Measurements from ENCODE around the gene UAP1L1. TPM values are rescaled to one million over a fixed set of nuclear protein-coding genes. Genes with fewer than 3 reads are reported as not detected.
"Not testable (repeated sequence)": the region's sequence is repeated elsewhere in the genome, so short reads cannot be mapped to it uniquely, and the experiment has no call there.

Gene UAP1L1
- total RNA-seq, 1 donor, result 6.2 TPM

DNA sequence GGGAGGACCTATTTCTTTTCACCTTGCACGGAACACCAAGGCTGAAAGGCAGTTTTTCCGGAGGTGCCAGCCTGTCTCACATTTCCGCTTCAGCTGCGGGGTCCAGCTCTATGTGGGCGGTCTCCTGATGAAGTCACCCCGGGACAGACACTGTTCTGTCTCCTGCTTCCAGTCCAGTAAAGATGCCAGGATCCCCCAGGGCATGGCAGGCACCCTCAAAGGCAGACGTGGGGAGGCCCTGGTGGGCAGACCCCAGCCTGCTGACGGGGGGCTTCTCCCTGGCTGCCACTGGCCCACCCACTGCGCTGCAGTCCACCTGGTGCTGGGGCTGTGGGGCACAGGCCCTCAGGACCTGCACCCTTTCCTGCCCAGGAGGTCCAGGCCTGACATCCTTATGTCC, 14.5 kb upstream of the UAP1L1 start:
- peaks cover 10% of the 10 kb centered on the region for H3K4me1 ChIP-seq (ENCODE audit: insufficient read depth, low read length)
- not testable (repeated sequence) for H3K27me3 ChIP-seq (ENCODE audit: insufficient read depth, low read length); H3K4me3 ChIP-seq (ENCODE audit: low read length); H3K9me3 ChIP-seq (ENCODE audit: low read depth, low read length)

DNA sequence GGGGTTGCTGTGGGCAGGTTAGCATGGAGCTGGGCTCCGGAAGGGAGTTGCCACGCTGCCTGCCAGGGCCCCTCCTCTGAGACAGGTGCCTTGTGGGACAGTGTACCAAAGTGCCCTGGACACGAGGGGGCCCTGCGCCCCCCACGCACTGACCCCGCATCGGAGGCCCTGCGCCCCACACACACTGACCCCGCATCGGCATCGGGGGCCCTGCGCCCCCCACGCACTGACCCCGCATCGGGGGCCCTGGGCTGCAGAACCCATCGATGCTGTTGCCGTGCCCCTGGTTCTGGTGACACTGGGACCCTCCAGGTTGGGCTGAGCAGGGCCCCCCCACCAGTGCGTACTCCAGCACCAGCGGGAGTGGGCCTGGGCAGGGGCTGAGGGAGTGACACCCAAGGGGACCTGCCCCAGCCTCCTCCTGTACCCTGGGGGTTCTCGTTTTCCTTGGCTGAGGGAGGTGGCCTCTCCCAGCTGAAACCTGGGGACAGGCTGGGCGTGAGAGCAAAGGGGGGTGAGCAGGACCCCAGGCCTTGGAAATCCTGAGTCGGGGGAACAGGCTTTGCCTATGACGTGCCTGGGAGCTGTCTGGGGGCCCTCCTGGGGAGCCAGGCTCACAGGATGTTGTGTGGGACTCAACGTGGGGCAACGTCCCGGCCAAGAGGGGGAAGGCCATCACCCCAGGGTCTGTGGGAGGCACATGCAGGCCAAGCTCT, 13.8 kb upstream of the UAP1L1 start:
- Histone ChIP-seq H3K27me3 (ENCODE audit: insufficient read depth, low read length) (no peaks in the 10 kb centered on the region), H3K9me3 (ENCODE audit: low read depth, low read length) (no peaks in the 10 kb centered on the region), H3K4me3 (ENCODE audit: low read length) (no peak overlapping the region), H3K4me1 (ENCODE audit: insufficient read depth, low read length) (peaks cover 16% of the 10 kb centered on the region)

DNA sequence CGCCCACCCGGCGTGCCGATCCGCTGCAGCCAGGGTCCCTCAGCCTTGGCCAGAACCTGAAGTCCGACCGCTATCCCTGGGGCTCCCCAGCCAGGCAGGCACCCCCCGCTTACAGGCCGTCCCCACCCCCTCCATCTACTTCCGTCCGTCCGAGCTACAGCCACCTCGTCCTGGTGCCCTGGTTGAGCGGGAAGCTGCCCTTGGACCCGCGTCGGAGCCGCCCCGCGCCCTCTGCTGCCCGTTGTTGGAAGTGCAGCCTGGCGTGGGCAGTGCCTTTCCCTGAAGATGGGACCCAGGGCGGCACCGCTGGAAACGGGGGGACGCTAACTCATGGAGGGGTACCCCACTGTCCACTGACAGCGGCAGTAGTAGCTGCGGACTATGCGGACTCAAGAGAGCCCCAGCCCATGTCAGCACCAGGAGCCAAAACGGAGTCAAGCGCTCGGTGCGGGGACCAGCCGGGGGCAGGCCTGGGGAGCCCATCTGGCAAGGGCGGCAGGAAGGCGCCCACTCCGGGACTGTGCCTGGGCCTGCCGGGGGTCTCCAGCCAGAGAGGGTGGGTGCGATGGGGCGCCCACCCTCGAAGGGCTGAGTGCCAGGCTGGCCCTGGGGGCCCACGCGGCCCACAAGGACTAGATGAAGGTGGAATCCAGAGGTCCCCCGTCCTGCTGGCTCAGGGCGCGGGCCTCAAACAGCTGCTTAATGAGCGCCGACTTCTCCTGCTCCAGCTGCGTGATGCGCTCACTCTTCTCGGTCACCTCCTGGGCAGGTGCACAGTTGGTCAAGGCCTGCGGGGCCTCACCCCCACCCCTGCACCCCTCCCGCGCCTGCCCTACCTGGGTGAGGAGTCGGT, 13.1 kb upstream of the UAP1L1 start:
- Histone ChIP-seq H3K9me3 (ENCODE audit: low read depth, low read length) (no peaks in the 10 kb centered on the region), H3K4me3 (ENCODE audit: low read length) (no peak overlapping the region), H3K4me1 (ENCODE audit: insufficient read depth, low read length) (peaks cover 21% of the 10 kb centered on the region), H3K27me3 (ENCODE audit: insufficient read depth, low read length) (no peaks in the 10 kb centered on the region)

DNA sequence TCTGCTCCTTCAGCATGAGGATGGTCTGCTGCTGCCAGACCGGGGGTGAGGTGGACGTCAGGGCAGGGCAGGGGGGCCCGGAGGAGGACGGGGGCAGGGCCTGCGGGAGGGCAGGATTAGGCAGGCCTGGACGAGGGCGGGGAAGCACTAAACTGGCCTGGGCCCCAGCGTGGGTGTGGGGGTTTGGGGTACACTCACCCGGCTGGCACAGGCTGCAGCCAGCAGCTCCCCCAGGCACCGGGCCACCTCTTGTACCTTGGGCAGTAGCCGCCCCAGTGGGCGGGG, 12.5 kb upstream of the UAP1L1 start:
- H3K4me3 ChIP-seq (ENCODE audit: low read length), result no peak overlapping the region
- H3K4me1 ChIP-seq (ENCODE audit: insufficient read depth, low read length), result peaks cover 26% of the 10 kb centered on the region
- no peaks in the 10 kb centered on the region for H3K27me3 ChIP-seq (ENCODE audit: insufficient read depth, low read length)
- no peaks in the 10 kb centered on the region for H3K9me3 ChIP-seq (ENCODE audit: low read depth, low read length)

DNA sequence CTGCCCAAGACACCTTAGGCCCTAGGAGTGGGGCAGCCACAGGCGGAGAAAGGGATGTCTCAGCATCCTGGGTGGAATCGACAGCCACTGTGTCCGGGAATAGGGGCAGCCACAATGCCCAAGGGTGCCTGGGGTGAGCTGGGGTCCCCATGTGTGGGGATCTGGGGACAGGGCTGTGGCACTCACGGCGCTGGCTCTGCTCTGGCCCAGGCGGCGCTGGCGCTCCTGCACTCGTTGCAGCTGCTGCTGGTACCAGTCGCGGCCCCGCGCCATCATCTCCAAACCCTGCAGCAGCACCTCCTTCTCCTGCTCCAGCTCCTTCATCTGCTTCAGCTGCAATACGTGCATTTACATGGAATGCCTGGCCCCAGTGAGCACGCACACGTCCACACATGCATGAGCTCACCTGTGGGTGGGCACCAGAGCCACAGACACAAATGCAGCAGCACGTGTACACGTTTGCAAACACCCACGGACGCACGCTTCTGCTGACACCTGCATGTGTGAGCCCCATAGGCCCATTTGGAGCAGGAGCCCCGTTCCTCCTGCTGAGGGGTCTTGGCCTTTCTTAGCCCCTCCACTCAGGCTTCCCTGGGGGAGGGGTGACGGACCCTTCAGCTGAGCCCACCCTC, 11.9 kb upstream of the UAP1L1 start:
- Histone ChIP-seq H3K9me3 (ENCODE audit: low read depth, low read length) (no peaks in the 10 kb centered on the region), H3K4me1 (ENCODE audit: insufficient read depth, low read length) (peaks cover 30% of the 10 kb centered on the region), H3K4me3 (ENCODE audit: low read length) (no peak overlapping the region), H3K27me3 (ENCODE audit: insufficient read depth, low read length) (no peaks in the 10 kb centered on the region)

DNA sequence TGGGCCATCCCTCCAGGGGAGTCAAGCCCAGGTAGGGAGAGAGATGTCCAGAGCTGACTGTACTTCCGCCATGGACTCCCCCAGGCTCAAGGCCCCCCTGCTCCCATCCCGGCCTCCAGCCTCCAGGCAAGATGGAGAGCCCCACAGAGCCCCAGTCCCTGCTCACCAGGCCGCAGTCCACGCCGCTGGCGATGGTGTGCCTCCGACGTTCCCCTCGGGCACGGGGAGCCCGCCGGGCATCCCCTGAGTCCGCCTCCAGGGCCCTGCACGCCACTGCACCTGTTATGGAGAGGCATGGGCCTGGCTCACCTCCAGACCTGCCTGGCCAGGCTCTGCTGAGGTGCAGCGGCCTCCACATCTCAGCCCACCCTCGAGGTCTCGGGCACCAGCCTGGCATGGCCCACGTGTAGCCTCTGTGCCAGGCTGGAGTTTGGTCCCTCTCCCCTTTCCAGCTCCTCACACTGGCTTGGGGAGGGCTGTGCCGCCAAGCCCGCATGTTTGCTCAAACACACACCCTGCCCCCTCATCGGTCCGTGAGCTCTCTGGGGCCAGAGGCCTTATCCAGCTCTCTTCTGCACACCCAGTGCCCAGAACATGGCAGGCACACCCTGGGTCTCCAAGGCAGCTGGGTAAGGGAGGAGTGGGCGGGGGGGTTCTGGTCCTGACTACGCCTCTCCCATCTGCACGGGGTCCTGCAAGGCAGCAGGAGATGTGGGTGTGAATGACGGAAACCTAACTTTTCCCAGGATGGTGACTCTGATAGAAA, 11.0 kb upstream of the UAP1L1 start:
- Histone ChIP-seq H3K4me1 (ENCODE audit: insufficient read depth, low read length) (peaks cover 38% of the 10 kb centered on the region), H3K4me3 (ENCODE audit: low read length) (no peak overlapping the region), H3K27me3 (ENCODE audit: insufficient read depth, low read length) (no peaks in the 10 kb centered on the region), H3K9me3 (ENCODE audit: low read depth, low read length) (no peaks in the 10 kb centered on the region)

DNA sequence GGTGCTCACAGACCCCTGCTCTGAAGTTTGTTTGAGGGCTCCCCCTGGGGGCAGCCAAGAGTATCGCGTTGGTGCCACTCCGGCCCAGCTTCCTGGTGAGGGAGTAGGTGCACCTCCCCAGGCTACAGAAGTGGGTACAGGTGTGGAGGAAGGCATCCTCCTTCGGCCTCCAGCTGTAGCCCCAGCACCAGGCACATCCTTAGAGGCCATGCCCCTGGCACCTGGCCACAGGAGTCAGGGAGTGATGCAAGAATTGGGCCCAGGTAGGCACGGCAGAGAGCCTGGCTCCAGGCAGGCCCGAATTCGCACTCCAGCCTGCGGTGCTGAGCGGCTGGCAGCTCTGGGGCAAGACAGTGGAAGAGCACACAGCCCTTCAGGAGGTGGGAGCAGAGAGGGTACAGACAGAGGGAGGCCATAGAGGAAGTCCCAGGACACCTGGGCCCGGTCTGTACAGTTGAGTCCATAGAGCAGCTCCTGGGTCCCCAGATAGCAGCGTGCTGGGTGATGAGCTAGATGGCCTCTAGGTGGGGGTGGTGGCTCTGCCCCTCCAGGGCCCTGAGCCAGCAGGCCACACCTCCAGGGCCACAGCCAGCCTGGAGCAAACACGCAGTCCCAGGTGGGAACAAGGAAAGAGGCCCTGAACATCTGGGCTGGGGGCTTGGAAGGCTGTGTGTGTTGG, 9.3 kb upstream of the UAP1L1 start:
- Histone ChIP-seq H3K4me1 (ENCODE audit: insufficient read depth, low read length) (peaks cover 56% of the 10 kb centered on the region), H3K9me3 (ENCODE audit: low read depth, low read length) (no peaks in the 10 kb centered on the region), H3K27me3 (ENCODE audit: insufficient read depth, low read length) (no peaks in the 10 kb centered on the region), H3K4me3 (ENCODE audit: low read length) (no peak overlapping the region)

DNA sequence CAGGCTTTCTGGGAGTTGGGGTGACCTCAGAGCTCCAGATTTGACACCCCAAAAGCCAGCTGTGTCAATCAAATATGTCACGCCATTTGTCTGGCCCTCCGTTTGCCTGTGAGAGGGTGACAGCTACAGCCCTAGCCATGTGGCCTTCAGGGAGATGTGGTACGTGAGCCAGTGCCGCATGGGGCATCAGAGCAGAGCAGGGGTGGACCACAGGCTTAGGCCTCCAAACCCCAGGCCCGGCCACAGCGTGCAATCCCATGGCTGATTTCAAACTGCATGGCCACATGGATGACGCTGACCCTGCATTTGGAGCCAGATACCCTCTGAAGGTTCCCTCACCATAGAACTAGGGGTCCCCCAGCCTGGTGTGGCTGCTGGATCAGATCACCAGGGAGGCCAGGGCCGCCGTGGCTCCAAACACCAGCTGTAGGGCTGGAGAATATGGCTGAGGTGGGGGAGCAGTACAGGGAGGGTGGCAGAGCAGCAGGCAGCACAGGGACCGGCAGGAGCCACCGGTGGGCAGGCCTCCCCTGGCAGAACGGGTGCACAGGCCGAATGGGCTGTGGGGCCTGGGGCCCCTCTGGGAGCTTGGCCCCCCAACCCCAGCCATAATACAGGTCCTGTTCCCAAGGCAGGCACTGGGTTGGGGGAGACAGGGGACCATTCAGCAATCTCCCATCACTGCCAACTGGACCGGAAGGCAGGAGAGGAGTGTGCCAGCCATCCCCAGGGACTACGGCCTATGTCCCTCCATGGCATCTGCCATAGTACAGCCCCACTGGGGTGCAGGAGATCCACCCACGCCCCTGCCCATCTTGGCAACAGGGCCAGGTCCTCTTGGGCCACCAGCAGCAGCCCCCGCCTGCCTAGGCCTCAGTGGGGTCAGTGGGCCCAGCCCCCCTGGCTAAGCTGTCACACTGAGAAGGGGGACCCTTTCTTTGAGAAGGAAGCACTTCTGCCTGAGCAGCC, 8.5 kb upstream of the UAP1L1 start:
- H3K9me3 ChIP-seq (ENCODE audit: low read depth, low read length), result no peaks in the 10 kb centered on the region
- peaks cover 64% of the 10 kb centered on the region for H3K4me1 ChIP-seq (ENCODE audit: insufficient read depth, low read length)
- H3K27me3 ChIP-seq (ENCODE audit: insufficient read depth, low read length), result no peaks in the 10 kb centered on the region
- H3K4me3 ChIP-seq (ENCODE audit: low read length), result no peak overlapping the region

DNA sequence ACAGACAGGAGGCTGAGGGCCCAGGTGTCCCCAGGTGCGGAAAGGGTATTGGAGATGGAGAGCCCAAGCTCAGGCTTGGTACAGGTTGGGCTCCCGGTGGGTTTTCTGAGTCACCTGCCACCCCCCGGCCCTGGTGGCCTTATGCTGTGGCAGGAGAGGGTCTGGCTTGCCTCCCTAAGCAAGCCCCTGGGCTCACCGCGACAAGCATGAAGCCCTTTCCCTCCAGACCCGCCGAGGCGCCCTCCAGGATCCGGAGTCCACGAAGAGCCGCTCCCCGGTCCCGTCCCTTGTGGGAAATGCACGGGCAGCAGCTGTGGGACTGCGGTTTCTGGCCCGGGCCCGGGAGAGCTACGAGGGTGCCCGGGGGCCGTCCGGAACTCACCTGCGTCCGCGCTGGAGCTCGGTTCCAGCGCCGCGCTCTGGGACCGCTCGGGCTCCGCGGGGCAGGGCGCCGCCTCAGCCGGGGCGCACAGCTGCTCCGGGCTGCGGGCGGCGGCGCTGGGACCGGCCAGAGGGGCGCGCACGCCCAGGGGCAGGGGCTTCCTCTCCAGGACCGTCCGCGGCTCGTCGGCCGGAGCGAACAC, 7.7 kb upstream of the UAP1L1 start:
- peaks cover 72% of the 10 kb centered on the region for H3K4me1 ChIP-seq (ENCODE audit: insufficient read depth, low read length)
- H3K9me3 ChIP-seq (ENCODE audit: low read depth, low read length), result no peaks in the 10 kb centered on the region
- H3K27me3 ChIP-seq (ENCODE audit: insufficient read depth, low read length), result no peaks in the 10 kb centered on the region
- no peak overlapping the region for H3K4me3 ChIP-seq (ENCODE audit: low read length)

DNA sequence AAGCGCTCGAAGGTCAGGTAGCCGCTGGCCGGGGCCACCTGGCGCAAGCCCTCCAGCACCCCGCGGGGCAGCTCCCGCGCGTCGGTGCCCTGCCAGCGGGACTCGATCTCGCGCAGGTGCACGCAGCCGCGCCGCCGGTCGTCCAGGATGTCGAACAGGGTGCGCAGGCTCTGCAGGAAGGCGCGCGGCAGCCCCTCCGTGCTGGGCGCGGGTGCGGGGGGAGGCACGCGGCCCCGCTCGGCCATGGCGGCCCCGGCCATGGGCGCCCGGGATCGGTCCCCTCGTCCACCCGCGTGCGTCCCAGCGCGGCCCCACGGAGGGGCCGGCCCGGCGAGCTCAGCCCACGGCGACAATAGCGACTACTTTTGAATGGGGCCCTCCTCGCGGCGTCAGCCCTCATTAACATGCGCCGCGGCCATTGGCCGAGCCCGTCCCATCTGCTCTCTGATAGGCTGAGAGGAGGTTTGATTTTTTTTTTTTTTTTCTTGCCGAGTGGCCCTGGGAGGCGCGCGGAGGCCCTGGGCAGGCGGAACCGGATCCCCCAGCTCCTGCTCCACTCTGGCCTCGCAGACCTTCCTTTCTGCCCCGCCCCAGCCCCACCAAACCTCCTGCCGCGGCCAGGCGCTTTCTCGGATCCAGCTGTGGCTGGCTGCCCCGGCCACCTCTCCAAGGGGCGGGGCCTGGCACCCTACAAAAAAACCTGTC, 7.0 kb upstream of the UAP1L1 start, which contains the start of gene SAPCD2:
Gene SAPCD2 (minus strand): TSS at position 357 of the 705 bp plus-strand sequence. CDS start 97 bp downstream, at position 260.
- peak within 1 kb of the TSS; percentile 36 for H3K4me3 ChIP-seq (ENCODE audit: low read length)
- H3K27me3 ChIP-seq (ENCODE audit: insufficient read depth, low read length), result no peaks in the 10 kb centered on the region
- no peaks in the 10 kb centered on the region for H3K9me3 ChIP-seq (ENCODE audit: low read depth, low read length)
- peaks cover 79% of the 10 kb centered on the region for H3K4me1 ChIP-seq (ENCODE audit: insufficient read depth, low read length)

DNA sequence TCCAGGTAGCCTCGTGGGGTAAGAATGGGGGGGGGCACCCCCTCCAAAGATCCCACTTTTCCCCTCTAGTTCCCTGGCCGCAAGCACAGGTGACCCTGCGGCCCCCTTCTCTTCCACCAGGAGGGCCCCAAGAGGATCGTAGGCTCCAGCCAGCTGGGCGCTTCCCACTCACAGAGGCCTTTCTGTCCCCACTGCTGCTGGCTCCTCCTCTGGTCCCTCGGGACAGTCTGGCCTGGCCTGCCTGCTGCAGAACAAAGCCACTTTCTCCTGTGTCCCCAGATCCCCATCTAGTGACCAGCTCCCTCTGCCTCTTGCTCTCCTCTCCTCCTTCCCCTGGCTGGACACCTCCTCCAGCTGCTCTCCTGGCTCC, 6.4 kb upstream of the UAP1L1 start:
- H3K9me3 ChIP-seq (ENCODE audit: low read depth, low read length), result no peaks in the 10 kb centered on the region
- H3K27me3 ChIP-seq (ENCODE audit: insufficient read depth, low read length), result no peaks in the 10 kb centered on the region
- peak overlapping the region; percentile 36 for H3K4me3 ChIP-seq (ENCODE audit: low read length)
- H3K4me1 ChIP-seq (ENCODE audit: insufficient read depth, low read length), result peaks cover 84% of the 10 kb centered on the region

DNA sequence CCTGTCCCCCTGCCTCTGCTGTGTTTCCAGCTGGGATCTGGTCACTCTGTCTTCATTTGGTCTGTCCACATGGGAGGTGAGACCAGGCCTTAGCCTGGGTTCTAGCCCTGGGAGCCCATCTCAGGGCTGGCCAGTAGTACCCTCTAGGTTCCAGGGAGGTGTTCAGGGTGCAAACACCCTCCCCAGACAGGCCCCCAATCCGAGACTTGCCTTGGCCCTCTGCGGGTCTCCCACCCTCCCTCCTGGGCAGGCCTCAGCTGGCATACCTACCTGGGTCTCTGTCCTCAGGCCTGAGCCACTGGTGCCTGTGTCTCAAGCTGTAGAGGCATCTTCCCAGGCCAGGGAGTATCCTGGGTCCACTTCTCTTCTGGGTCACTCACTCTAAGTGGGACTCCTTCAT, 6.0 kb upstream of the UAP1L1 start:
- no peak overlapping the region for H3K4me3 ChIP-seq (ENCODE audit: low read length)
- H3K9me3 ChIP-seq (ENCODE audit: low read depth, low read length), result no peaks in the 10 kb centered on the region
- no peaks in the 10 kb centered on the region for H3K27me3 ChIP-seq (ENCODE audit: insufficient read depth, low read length)
- peaks cover 88% of the 10 kb centered on the region for H3K4me1 ChIP-seq (ENCODE audit: insufficient read depth, low read length)

DNA sequence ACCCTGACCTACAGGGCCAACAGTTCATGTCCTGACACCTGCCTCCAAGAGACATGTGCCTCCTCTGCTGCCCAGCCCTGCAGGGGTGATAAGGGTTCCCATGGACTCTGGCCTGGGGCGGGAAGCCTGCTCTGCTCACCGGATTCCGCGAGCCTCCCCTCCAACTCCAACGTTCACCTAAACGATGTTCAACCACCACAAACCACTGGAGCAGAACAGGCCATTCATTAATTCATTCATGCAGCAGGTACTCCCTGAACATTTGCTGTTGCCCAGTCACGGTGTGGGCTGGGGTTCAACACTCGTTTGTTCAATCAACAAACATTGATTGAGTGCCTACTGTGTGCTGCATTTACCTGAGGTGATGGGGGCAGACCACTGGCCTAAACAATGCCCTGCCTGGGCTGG, 3.3 kb upstream of the UAP1L1 start:
- no peaks in the 10 kb centered on the region for H3K9me3 ChIP-seq (ENCODE audit: low read depth, low read length)
- no peak overlapping the region for H3K4me3 ChIP-seq (ENCODE audit: low read length)
- no peaks in the 10 kb centered on the region for H3K27me3 ChIP-seq (ENCODE audit: insufficient read depth, low read length)
- peaks cover 86% of the 10 kb centered on the region for H3K4me1 ChIP-seq (ENCODE audit: insufficient read depth, low read length)
